Endothelial cell of umbilical vein (primary cell): ENCODE results near the gene KIF26A. TPM values are rescaled to one million over a fixed set of nuclear protein-coding genes. Genes with fewer than 3 reads are reported as not detected.

Experiments used
- BruUV-seq: library from RNA; stranded (reverse); fragments of 400-500 nt; replicated peaks from 2 replicates; lab custom pipeline; 2021; lab: Mats Ljungman, UMichigan
- CTCF ChIA-PET: fragments of 300-600, 350-600 bp; sonication (Branson Sonifier 250); formaldehyde crosslinking; loops from one replicate; lab custom pipeline; 2021; ENCODE audit warnings: antibody characterized with exemption, inconsistent platforms; lab: Charles Lee
- POLR2A ChIA-PET: fragments of 300-600, 350-600 bp; sonication (Branson Sonifier 250); formaldehyde crosslinking; loops from one replicate; lab custom pipeline; 2021; ENCODE audit warnings: antibody characterized with exemption, inconsistent platforms; lab: Charles Lee
- DNase-seq: peaks from one replicate; pipeline ENCODE4 v3.0.0-alpha.2; 2011; ENCODE audit warnings: low read depth, low spot score
- FAIRE-seq: peaks from 2 replicates; lab custom pipeline; 2011; peaks lifted over from hg19 to GRCh38; lab: Jason Lieb, UNC
- H2AFZ ChIP-seq: 2 replicates; pipeline ENCODE4 v1.6.0; 2012; ENCODE audit warnings: low read depth, low read length, control low read depth, inconsistent platforms
- H3K27ac ChIP-seq: 2 replicates; pipeline ENCODE4 v1.5.1; 2011; ENCODE audit warnings: low read depth, mild to moderate bottlenecking, control low read depth, low read length, moderate library complexity; ENCODE audit not compliant: insufficient read depth
- H3K27me3 ChIP-seq, 2 experiments: 2 replicates each; pipeline versions ENCODE4 v1.6.0 to v1.6.1; 2011; ENCODE audit warnings: low read length in 2 of 2, mixed read lengths in 1 of 2; ENCODE audit not compliant: control insufficient read depth in 2 of 2, insufficient read depth in 2 of 2
- H3K36me3 ChIP-seq, 2 experiments: 2 replicates in 1 of 2; 3 replicates in 1 of 2; pipeline ENCODE4 v1.5.1; 2011; ENCODE audit warnings: low read length in 2 of 2, mild to moderate bottlenecking in 1 of 2, moderate library complexity in 1 of 2; ENCODE audit not compliant: control insufficient read depth in 2 of 2, insufficient read depth in 2 of 2; ENCODE audit errors: extremely low read depth in 1 of 2
- H3K4me1 ChIP-seq: 3 replicates; pipeline ENCODE4 v1.5.1; 2011; ENCODE audit warnings: mild to moderate bottlenecking, low read length; ENCODE audit not compliant: control insufficient read depth, insufficient read depth; ENCODE audit errors: extremely low read depth
- H3K4me2 ChIP-seq: 2 replicates; pipeline ENCODE4 v1.6.1; 2011; ENCODE audit warnings: low read length, control low read depth, mixed read lengths; ENCODE audit not compliant: insufficient read depth
- H3K4me3 ChIP-seq, 3 experiments: fragments of 200-600 bp in 1 of 3; sonication (generic), shearing (Covaris generic) in 1 of 3; replicated peaks in 1 of 3; 2 replicates each; pipeline ENCODE4 v1.5.1; 2011 to 2016; ENCODE audit warnings: control low read depth in 3 of 3, low read length in 3 of 3, mild to moderate bottlenecking in 2 of 3, inconsistent platforms in 1 of 3, low read depth in 1 of 3, moderate library complexity in 1 of 3; ENCODE audit not compliant: insufficient read depth in 1 of 3
- H3K79me2 ChIP-seq: 2 replicates; pipeline ENCODE4 v1.6.0; 2012; ENCODE audit warnings: low read length, inconsistent platforms; ENCODE audit not compliant: control insufficient read depth, insufficient read depth
- H3K9ac ChIP-seq: replicated peaks from 2 replicates; pipeline ENCODE3; 2011; ENCODE audit warnings: low read length, control low read depth; ENCODE audit not compliant: insufficient read depth; ENCODE audit errors: extremely low read depth
- H3K9me1 ChIP-seq: replicated peaks from 3 replicates; pipeline ENCODE4 v1.6.0; 2011; ENCODE audit warnings: mild to moderate bottlenecking, low read length; ENCODE audit not compliant: control insufficient read depth, insufficient read depth; ENCODE audit errors: extremely low read depth
- H3K9me3 ChIP-seq: replicated peaks from 2 replicates; pipeline ENCODE4 v1.5.1; 2012; ENCODE audit warnings: low read length, inconsistent platforms; ENCODE audit not compliant: control insufficient read depth, insufficient read depth
- H4K20me1 ChIP-seq: replicated peaks from 2 replicates; pipeline ENCODE3; 2011; ENCODE audit warnings: mild to moderate bottlenecking, low read length; ENCODE audit not compliant: control insufficient read depth, insufficient read depth; ENCODE audit errors: extremely low read depth
- CTCF ChIP-seq, 2 donors: IDR thresholded peaks; 1 replicate in 1 of 2; 2 replicates in 1 of 2; pipeline ENCODE4 v1.5.1; 2011; ENCODE audit warnings: low read length in 2 of 2, mild to moderate bottlenecking in 2 of 2, moderate library complexity in 2 of 2, control low read depth in 1 of 2, inconsistent platforms in 1 of 2, low read depth in 1 of 2; ENCODE audit not compliant: insufficient read depth in 1 of 2; ENCODE audit errors: extremely low read depth in 1 of 2
- EZH2 ChIP-seq: IDR thresholded peaks from 2 replicates; pipeline ENCODE4 v1.6.1; 2012; ENCODE audit warnings: borderline replicate concordance, low read depth, mild to moderate bottlenecking, moderate library complexity, low read length, inconsistent platforms; ENCODE audit not compliant: severe bottlenecking
- FOS ChIP-seq: IDR thresholded peaks from 2 replicates; pipeline ENCODE4 v1.6.1; 2011; ENCODE audit warnings: mild to moderate bottlenecking, low read length, moderate library complexity, borderline replicate concordance; ENCODE audit not compliant: insufficient read depth
- GATA2 ChIP-seq: IDR thresholded peaks from 2 replicates; pipeline ENCODE4 v1.7.0; 2011; ENCODE audit warnings: low read depth, mild to moderate bottlenecking, moderate library complexity, mixed read lengths, low read length; ENCODE audit not compliant: insufficient read length, insufficient read depth
- MAX ChIP-seq: IDR thresholded peaks from 2 replicates; pipeline ENCODE4 v1.6.1; 2011; ENCODE audit not compliant: insufficient read depth, insufficient read length
- MYC ChIP-seq: IDR thresholded peaks from one replicate; pipeline ENCODE4 v1.6.1; 2011; ENCODE audit warnings: mild to moderate bottlenecking, low read depth, low read length
- POLR2AphosphoS5 ChIP-seq: IDR thresholded peaks from 2 replicates; pipeline ENCODE4 v1.6.1; 2012; ENCODE audit warnings: low read depth, mild to moderate bottlenecking, control low read depth, low read length, moderate library complexity; ENCODE audit not compliant: insufficient read depth
- dilution Hi-C: fragments of 300-500 bp; cut with MboI; formaldehyde crosslinking; loops from one replicate; pipeline ENCODE4 v1.15.0; 2019; ENCODE audit warnings: low sequenced_read_pairs; ENCODE audit not compliant: extremely low pct_ligation_motif_present
- intact Hi-C: fragments of 100-400 bp; cut with micrococcal nuclease; formaldehyde crosslinking; loops from one replicate; pipeline ENCODE4 v1.10.0; 2022
- polyA plus RNA-seq, 4 experiments: library from polyadenylated mRNA; depleted of rRNA in 3 of 4; stranded (reverse) in 3 of 4; unstranded in 1 of 4; fragments of >200 nt; gene quantifications; 2 replicates each; pipeline versions ENCODE4 v1.2.1 to v1.2.3, GENCODE V29; 2011 to 2012; ENCODE audit warnings: missing spikeins in 1 of 4
- total RNA-seq: library from RNA; stranded (reverse); gene quantifications from 2 replicates; pipeline ENCODE4 v1.2.3, GENCODE V29; 2021

KIF26A gene
- total and polyA plus RNA-seq, 2 donors (not counting 3 experiments of a cell fraction or from before 2014, with no cell fraction given): 3.6 to 10.7 TPM

GRCh38 chr14:104179126-104179525 is 40.7 kb downstream of the KIF26A start:
- H3K9me1 ChIP-seq: no peaks in the 10 kb centered on the region
- no peak for TF ChIP-seq GATA2
- no peak for TF ChIP-seq FOS
- TF ChIP-seq CTCF (IDR thresholded peaks at IDR 0.05; ENCODE audit: extremely low read depth in 1 of 2, insufficient read depth in 1 of 2, low read depth in 1 of 2, low read length in 2 of 2): no peak
- TF ChIP-seq POLR2AphosphoS5: no peak
- TF ChIP-seq EZH2: no peak
- TF ChIP-seq MYC: no peak
- no peak for TF ChIP-seq MAX
- POLR2A ChIA-PET: no interaction called here
- H3K79me2 ChIP-seq: no peaks in the 10 kb centered on the region
- dilution Hi-C loops: no loop called here
- H3K27me3 ChIP-seq: no peaks in the 10 kb centered on the region
- no peaks in the 10 kb centered on the region for H4K20me1 ChIP-seq
- FAIRE-seq: no peak
- peaks cover 1% of the 10 kb centered on the region for H3K4me1 ChIP-seq
- H3K27ac ChIP-seq: no peak overlapping the region
- CTCF ChIA-PET: no interaction called here
- no peak overlapping the region for H3K4me2 ChIP-seq
- H3K9me3 ChIP-seq: no peaks in the 10 kb centered on the region
- no peak overlapping the region for H3K9ac ChIP-seq
- intact Hi-C loops: no loop called here
- H2AFZ ChIP-seq: no peak overlapping the region
- H3K36me3 ChIP-seq: peaks cover 0 to 2% of the 10 kb centered on the region in 2 experiments
- DNase-seq: no peak
- H3K4me3 ChIP-seq: no peak overlapping the region
- BruUV-seq: no TSS peak
